DLD1 (cell line): ENCODE measurements around the gene NHS.
"Not testable (repeated sequence)": the region's sequence is repeated elsewhere in the genome, so short reads cannot be mapped to it uniquely, and the experiment has no call there.

Experiments used
- in situ Hi-C: cut with HindIII; loops from 2 replicates; pipeline ENCODE4 v1.10.0; 2017; ENCODE audit warnings: low sequenced_read_pairs

NHS gene

DNA sequence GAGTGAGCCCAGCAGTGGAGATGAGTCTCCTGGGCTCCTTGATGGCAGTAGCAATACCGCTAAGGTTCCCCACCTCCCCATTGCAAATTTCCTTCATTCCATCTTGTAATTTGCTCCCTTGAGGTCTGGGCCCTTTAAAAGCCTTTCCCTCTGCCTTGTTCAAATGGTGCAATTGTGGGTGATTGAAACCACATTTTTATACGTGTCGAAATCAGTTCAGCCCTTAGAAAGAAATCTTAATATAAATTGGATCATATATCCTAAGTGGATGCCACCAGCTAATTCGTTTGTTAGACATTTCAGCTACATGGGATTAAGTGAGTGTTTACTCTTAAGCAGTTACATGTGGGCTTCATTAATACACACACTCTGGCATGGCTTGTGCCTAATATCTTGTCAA is 68.6 kb downstream of the NHS start:
- in situ Hi-C loops, result no loop called here

DNA sequence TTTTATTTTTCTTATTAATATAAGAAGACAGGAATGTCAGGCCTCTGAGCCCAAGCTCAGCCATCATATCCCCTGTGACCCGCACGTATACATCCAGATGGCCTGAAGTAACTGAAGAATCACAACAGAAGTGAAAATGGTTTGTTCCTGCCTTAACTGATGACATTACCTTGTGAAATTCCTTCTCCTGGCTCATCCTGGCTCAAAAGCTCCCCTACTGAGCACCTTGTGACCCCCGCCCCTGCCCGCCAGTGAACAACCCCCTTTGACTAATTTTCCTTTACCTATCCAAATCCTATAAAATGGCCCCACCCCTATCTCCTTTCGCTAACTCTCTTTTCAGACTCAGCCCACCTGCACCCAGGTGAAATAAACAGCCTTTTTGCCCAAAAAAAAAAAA is 71.3 kb downstream of the NHS start:
- in situ Hi-C loops, result not testable (repeated sequence)

DNA sequence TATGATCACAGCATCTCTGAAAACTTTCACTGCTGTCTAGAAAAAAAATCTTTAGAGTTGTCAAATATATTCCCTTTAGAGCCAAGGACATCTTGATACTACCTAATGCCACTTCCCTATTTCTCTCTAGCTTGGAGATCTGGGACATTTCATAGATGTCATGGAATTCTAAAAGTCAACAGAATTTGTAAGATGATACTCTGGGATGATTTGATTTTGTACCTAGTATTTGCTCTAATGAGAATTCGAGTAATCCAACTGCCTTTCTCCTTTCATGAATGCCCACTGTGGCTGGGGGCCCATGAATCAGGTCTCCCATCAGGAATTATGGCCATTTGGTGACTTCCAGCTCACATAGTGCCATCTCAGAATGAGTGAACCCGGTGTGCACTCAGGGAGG is 73.2 kb downstream of the NHS start:
- in situ Hi-C loops, result no loop called here

DNA sequence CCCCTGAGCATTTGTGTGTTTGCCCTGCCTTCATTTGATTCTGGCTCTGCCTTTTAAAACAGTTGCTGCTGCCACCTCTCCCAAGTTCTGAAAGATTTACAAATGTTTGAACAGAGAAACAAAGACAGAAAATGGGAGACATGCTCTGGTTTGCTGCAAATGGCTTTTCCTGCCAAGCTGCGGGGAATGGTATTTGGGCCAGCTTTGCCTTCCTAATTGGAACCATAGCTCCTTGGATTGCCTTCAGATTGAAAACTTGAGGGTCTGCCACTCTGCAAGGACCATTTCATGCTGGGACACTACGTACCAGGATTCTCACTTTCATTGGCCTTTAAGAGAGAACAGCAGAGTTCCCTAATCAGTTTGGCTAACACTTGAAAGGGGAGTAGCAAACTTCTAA is 74.9 kb downstream of the NHS start:
- in situ Hi-C loops, result no loop called here

DNA sequence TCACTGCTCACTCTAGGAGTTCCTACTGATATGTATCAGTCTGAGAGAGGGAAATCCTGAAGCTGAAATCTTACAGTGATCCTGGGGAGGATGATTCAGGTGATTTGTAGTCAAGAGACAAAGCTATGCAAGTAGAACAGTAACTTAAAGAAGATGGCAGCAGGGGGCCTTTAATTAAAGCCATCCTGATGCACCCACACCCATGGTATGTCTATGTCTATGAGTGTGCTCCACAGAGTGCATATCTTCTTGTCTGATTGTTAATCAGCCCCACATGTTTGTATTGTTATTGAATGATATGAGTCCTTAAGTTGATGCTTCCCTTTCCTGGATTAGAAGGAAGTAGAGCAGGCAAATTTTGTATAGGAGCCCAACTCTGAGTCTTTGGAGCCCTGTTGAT is 78.8 kb downstream of the NHS start:
- in situ Hi-C loops, result no loop called here

DNA sequence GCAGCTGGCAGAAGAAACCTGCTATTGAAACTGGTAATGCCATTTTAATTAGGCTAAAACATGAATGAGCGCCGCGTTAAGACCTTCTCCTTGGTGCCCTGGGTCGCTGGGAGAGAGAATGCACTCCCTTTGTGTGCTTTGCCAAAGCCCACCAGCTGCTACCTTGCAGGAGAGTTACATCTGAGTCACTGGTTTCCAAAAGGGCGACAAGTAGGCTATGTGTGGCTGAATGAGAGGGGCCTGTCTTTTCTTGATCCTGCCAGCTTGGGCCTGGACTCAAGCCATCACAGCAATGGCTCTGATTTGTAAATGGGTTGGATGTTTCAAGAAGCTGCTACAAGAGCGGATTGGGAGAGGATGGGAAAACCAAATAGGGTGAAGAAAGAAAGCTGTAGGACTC is 81.5 kb downstream of the NHS start:
- in situ Hi-C loops, result no loop called here

DNA sequence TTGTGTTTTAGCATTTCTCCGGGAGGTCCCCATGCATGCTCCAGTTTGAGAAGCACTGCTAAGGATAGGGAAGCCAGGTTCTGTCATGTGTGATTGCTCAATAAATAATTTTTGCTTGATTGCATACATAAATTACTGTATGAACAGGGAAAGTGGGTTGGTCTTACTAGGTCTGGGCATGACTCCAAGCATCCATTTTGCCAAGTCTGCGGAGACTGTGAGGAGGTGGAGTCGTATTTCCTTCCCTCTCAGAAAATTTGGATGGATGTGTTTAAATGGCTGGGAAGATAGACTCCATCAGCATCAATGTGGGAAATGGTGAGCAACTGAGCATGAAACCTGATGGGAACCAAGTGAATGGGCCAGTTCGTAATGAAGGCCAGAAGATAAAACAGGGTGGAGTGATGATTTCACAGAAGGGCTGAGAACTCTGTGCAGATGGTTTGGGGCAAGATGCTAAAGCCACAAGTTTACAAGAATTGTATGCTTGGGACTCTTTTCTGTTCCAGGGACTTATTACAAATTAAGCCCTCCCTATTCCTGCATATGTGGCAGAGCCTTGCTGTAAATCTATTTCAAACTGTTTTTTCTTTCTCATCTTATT is 84.1 kb downstream of the NHS start:
- in situ Hi-C loops, result no loop called here

DNA sequence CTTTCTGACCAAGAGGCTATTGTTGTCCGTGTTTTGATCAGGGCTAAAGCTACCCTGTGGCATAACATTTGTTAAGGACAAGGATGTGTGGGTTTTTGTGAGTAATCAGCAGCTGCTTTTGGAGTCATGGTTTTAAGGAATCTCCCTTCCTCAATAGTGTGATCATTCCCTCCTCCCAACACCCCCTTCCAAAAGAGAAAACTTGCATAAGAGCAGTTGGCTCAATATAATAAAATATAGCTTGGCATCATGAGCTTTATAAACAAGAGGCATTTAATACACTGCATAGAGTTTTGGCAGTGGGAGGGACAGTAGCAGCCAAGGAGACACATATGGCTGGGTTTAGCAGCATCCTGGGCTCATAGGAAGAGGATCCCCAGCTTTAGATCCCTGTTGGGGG is 84.7 kb downstream of the NHS start:
- in situ Hi-C loops, result no loop called here

DNA sequence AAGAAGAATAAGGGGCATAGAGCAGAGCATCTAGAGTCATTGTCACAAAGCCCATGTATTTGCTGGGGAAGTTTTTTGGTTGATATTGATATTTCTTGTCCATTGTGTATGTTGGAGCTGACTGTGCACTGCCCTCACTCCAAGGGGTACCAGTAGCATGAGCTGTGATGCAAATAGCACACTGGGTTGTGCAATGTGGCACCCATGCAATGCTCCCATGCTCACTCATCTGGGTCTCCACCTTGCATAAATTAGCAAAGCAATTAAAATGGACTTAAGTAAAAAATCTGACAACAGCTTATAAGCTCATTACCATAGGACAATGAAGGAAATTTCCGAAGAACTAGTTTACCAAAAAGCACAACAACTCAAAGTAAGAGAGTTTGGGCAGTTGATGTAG is 87.9 kb downstream of the NHS start:
- in situ Hi-C loops, result no loop called here

DNA sequence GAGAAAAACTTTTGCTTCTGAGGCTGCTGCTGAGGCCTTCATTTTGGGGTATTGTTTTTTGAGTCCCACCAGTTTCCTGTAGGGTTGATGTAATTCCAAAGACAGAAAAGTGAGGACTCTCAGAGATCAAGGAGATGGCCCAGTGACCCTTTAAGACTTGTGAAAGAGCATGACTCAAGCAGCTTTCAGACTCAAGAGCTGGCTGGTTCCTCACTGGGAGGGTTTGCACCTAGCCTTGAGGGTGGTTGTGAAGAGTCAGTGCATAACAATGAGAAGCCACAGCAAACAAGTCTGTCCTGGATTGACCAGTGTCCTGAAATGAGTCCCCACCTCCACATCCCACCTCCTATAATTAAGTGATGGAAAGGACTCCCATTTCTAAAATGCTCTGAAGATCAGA is 89.2 kb downstream of the NHS start:
- in situ Hi-C loops, result no loop called here

DNA sequence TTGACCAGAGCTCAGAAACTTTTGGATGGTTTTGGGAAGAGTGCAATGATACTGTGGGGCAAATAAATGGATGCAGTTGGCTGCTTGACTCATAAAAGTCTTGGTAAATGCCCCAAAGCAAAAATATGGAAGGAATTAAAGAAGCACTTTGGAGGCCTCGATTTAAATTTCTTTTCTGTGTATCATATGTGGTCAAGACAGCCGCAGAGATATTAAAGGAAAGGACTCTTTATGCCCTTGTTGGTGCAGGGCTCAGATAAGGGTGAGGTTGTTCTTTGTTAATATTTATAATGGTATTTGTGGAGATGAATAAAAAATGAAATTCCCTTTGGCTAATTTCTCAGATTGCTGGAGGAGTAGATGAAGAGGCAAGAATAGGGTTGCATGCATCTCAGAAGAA is 90.2 kb downstream of the NHS start:
- in situ Hi-C loops, result no loop called here

DNA sequence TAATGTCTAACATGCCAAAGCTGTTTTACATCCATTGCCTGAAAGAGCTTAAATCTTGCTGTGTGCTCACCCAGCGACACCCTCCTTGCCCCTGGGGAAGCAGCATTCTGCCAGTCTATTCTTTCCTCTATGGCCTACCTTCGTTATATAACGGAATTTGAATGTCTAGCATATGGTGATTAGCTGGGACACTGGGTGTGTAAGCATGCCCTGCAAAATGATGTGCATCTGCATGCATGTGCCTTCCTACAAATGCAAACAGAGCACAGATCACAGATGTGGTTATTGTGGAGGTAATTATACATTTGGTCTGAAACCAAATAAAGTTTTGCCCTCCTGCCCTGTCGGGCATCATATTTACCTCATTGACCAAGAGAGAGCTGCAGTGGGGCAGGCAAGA is 90.8 kb downstream of the NHS start:
- in situ Hi-C loops, result no loop called here

DNA sequence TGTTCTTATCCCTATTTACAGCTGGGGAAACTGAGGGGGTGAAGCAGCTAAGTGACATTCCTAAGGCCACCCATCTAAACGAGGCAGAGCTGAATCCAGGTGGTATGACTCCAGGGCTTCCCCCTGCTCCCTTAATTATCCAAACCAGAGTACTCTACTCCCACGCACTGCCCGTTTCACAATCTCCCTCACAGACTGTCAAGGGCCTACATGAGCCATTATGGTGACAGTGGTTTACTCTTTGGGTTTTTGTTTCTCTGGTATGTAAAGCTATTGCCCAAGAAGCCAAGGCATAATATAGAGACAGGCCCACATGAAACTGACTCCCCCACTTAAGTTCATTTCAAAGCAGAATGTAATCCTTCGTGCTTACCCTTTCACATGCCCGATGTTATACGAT is 95.1 kb downstream of the NHS start:
- in situ Hi-C loops, result no loop called here

DNA sequence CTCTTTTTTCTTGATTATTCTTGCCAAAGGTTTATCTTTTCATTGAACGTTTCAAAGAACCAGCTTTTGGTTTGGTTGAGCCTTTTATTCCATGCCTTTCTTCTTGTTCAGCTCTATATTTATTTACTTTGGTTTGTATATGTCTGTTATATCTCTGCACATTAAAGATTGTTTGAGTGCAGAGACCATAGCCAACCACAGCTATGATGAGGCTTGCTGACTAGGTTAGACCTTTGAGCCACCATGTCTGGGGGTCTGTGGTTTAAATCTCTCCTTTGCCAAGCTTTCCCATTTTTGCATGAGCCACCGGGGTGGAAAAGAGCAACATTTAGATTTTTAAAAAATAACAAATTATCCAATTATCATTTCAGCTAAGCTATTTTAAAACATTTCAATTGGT is 96.1 kb downstream of the NHS start:
- in situ Hi-C loops, result no loop called here

DNA sequence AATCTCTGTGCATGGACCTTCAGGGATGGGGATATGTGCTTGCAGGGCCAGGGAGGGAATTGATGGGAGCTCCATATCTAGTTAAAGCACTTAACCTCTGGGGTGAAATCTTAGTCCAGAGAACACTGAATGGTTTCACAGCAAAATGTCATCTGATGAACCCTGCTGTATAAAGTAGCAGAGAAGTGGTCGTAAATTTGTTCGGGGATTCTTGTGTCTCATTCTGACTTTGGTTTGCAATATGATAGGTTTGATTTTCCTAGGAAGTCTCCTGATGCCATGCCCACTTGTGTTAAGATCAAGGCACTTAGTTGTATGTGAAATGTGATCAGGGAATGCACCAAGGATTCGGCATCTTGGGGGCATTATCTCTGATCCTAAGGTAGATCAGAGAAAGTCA is 96.9 kb downstream of the NHS start:
- in situ Hi-C loops, result no loop called here

DNA sequence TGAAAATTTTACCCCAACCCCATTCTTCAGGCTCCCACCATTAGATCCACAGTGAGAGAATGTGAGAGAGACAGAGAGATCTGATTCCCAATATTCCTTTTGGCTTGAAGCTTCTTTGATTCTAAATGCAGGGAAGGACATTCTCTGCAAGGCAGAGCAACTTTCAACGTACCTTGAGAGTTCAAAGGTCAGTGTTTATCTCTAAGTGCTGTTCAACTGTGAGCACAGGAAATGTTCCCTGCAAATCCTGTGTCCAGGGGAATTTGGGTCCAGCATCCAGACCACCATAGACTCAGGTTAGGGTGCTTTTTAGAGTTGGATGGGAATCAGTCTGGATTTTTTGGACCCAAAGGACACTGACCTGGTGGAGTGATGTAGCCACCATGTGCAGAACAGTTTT is 97.4 kb downstream of the NHS start:
- in situ Hi-C loops, result no loop called here

DNA sequence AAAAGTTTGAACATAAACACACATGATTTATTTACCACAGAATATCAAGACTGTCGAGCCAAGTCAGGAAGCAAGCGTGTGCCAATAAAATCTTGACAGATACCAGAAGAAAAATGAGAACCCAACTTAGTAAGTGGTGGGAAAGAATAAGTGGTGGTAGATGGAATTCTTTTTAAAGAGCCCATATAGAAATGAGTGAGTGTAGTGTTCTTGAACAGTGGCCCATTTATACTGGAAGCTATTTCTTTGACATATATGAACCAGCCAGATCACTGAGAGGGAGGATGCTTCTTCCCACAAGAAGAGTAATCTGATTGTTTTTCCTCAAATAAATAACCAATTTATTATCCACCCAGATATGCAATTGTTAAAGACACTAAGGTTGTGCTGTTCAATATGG is 98.0 kb downstream of the NHS start:
- in situ Hi-C loops, result no loop called here

DNA sequence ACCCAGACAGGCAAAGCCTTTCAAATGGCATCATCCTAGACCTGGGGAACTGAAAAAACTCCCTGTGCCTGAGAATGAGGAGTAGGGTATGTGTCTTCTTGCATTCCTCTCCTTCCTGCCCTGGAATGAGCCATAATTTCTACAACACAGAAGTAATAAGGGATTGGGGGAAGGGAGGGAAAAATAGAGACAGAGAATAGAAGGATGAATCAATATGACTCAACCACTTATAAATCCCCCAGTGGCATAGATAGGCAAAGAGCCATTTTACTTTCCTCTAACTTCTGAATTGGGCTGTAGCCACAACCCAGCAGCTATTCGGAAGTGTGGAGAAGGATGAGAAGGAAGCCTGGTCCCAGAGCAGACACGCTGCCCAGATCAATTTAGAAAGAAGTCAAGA is 99.9 kb downstream of the NHS start:
- in situ Hi-C loops, result no loop called here

DNA sequence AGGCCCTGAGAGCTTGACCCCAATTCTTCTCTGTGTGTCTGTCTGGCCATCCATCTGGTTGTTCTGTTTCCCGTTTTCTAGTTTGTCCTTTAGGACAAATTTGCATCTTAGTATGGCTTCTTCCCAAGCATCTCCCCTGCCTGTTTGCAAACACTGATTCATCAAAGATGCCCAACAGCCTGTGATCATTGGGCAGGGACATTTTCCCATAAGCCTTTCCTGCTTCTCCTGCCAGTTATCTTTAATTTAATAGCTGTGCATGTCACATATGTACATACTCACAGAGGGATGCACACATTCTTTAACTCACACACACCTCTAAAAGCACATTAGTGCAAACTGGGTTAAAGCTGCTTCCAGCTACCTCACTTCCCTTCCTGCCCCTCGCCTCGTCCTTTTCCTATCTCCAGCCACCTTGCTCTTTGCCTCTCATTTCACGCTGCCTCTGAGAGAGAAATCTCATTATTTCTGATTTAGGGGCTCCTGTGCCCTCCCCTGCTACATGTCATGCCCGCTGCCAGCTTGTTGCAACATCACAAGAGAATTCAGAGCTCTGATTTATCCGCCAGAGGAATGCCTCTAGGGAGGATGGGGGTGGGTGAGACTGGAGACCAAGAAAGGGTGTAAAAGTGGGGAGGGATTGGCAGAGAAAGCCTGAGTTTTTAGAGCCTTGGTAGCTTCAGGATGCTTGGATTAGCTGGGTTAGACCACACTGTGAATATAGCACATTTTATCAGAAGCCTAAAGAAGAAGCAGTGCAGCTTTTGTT is 100.6 kb downstream of the NHS start:
- in situ Hi-C loops, result no loop called here

DNA sequence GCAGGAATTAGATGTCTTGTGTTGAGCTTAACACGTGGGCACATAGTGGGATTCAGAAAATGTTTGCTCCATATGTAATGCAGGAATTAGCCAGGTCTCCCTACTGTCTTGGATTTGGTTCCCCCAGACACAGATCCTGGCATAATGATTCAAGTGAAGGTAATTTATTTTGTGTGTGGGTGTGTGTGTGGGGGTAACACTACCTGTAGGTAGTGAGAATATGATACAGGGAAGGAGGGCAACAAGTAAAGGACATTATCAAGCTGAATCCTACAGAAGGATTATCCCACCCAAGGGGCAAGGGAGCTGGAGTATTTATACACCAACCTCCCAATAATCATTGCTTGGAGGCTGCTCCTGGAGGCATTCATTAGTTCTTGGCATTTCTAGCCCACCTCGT is 101.4 kb downstream of the NHS start:
- in situ Hi-C loops, result no loop called here

DNA sequence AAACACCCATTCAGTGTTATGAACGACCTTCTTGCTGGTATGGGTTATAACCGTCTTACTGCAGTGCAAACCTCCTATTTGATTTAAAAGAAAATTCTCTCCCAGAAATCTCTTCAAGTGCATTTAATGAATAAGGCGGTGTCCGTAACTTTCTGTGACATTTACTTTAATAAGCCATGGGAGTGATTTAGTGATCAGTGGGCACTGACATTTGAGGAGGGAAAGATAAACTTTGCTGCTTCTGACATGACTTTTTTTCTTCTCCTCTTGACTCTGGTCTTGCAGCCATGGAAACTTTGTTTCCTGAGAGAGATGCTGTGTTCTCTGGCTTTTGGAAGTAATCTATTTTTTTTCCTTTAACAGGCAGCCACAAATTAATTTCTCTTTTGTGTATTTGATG is 106.1 kb downstream of the NHS start:
- in situ Hi-C loops, result no loop called here

DNA sequence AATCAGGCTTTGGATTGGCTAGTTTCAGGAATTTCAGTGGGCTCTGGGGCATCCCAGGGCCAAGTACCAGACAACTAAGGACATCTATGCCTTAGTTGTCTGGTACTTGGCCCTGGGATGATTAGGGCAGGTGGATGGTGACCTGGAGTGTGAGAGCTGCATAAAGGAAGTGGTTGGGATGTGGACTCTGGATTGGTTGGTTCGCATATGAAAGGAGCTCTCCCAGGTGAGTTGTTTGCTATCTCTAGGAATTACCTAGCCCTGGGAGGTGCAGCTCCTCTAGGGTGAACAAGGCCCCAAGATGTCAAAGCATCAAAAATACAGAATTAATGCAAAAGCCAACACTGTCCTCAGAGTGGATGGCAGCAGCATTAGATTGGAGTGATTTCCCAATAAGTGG is 109.6 kb downstream of the NHS start:
- in situ Hi-C loops, result no loop called here

DNA sequence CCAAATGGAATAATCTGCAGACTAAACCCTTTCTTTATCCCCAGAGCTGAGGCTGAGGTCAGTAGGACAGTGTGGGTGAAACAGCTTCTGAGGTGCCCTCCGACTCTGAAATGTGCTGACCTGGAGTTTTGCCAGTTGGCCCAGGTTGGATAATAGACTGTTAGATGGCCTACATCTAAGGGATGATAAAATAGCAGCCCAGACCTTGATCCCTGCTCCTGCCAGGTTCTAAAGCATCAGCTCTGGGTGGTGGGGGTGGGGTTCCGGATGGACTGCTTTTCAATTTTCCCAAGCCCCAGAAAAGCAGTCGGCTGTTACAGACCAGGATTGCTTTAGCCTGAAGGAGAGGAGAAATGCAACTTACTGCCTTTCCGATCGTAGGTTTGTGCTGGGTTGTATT is 110.4 kb downstream of the NHS start:
- in situ Hi-C loops, result no loop called here
